Measurements from ENCODE around the gene MAPK1IP1L. TPM values are rescaled to one million over a fixed set of nuclear protein-coding genes. Genes with fewer than 3 reads are reported as not detected.
A peak's percentile ranks its signal among the peaks of the same experiment; 100 is the strongest.

MAPK1IP1L gene
- total and polyA plus RNA-seq, 2 of the 13 experiments (the other 11 are each of a cell fraction or from before 2014, with no cell fraction given) = 27.8 to 68.4 TPM

- TF ChIP-seq KLF16 (CRISPR knock-in tag; IDR thresholded peaks at IDR 0.05) (peak in 1 of 2 experiments; percentile 79; a peak in 1 of 4 replicates), ZNF432 (CRISPR knock-in tag; IDR thresholded peaks at IDR 0.05; ENCODE audit: borderline replicate concordance) (no peak), SSRP1 (CRISPR knock-in tag; IDR thresholded peaks at IDR 0.05) (no peak), ZNF883 (CRISPR knock-in tag; IDR thresholded peaks at IDR 0.05; ENCODE audit: not compliant biosample characterization) (peak; percentile 87), ZNF574 (CRISPR knock-in tag; IDR thresholded peaks at IDR 0.05) (peak; percentile 88), PHF8 (CRISPR knock-in tag; IDR thresholded peaks at IDR 0.05) (peak; percentile 86), ZNF724P (CRISPR knock-in tag; IDR thresholded peaks at IDR 0.05; ENCODE audit: borderline replicate concordance) (peak; percentile 74; the same call in 1 of the 2 replicates), CENPBD1 (CRISPR knock-in tag; IDR thresholded peaks at IDR 0.05; ENCODE audit: borderline replicate concordance, low read depth) (no peak), FOXO1 (CRISPR knock-in tag; IDR thresholded peaks at IDR 0.05) (peak; percentile 22; the same call in 1 of the 2 replicates), ZNF543 (CRISPR knock-in tag; IDR thresholded peaks at IDR 0.05) (peak; percentile 72; the same call in 1 of the 2 replicates), ZFAT (CRISPR knock-in tag; conservative IDR thresholded peaks at IDR 0.05) (no peak), AKNA (CRISPR knock-in tag; IDR thresholded peaks at IDR 0.05; ENCODE audit: borderline replicate concordance) (no peak), SIN3A (IDR thresholded peaks at IDR 0.05; ENCODE audit: borderline replicate concordance, low read depth, low read length) (peak; percentile 98), ZSCAN21 (CRISPR knock-in tag; IDR thresholded peaks at IDR 0.05; ENCODE audit: borderline replicate concordance) (no peak; the same call in 1 of the 2 replicates), ZNF615 (CRISPR knock-in tag; IDR thresholded peaks at IDR 0.05; ENCODE audit: borderline replicate concordance) (no peak), DR1 (CRISPR knock-in tag; IDR thresholded peaks at IDR 0.05) (peak; percentile 73), ZNF607 (CRISPR knock-in tag; IDR thresholded peaks at IDR 0.05; ENCODE audit: borderline replicate concordance) (peak; percentile 81; the same call in 1 of the 2 replicates), BRCA1 (CRISPR knock-in tag; IDR thresholded peaks at IDR 0.05) (no peak), KLF15 (CRISPR knock-in tag; IDR thresholded peaks at IDR 0.05; ENCODE audit: borderline replicate concordance) (0 out of 2 replicates have a peak, but pooled peaks have one; percentile 28), CENPT (CRISPR knock-in tag; IDR thresholded peaks at IDR 0.05; ENCODE audit: low read depth) (no peak), PPARG (CRISPR knock-in tag; conservative IDR thresholded peaks at IDR 0.05) (peak; percentile 49), NFYC (CRISPR knock-in tag; IDR thresholded peaks at IDR 0.05) (peak; percentile 84)
Observed at GRCh38 chr14:55026793-55027561, 24.5 kb upstream of the MAPK1IP1L start, which contains the start of the genes SOCS4 and WDHD1 (continued).

Data from HepG2 (cell line).